ENCODE data around the gene CILP.

DNA sequence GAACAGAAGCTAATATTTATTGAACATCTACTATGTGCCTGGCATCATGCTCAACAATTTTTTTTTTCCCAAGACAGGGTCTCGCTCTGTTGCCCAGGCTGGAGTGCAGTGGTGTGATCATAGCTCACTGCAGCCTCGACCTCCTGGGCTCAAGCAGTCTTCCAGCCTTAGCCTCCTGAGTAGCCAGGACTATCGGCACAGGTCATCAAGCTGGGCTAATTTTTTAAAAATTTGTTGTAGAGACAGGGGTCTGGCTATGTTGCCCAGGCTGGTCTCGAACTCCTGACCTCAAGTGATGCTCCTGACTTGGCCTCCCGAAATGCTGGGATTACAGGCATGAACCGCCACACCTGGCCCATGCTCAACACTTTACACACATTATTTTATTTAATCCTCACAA, 35.7 kb upstream of the CILP start:
- TF ChIP-seq POLR2A (IDR thresholded peaks at IDR 0.05; ENCODE audit: low read length), result no peak
- no peak for TF ChIP-seq GATA1 (IDR thresholded peaks at IDR 0.05; ENCODE audit: low read depth, low read length)
